ENCODE results near the gene RANBP3. TPM values are rescaled to one million over a fixed set of nuclear protein-coding genes. Genes with fewer than 3 reads are reported as not detected.
"Not testable (repeated sequence)": the region's sequence is repeated elsewhere in the genome, so short reads cannot be mapped to it uniquely, and the experiment has no call there.

RANBP3 gene
- total and polyA plus RNA-seq, 2 of the 8 experiments (the other 6 are each of a cell fraction or from before 2014, with no cell fraction given), result 95.4 to 122 TPM

GRCh38 chr19:5874496-5874895 lies 103.4 kb downstream of the RANBP3 start:
- H4K5ac ChIP-seq (ENCODE audit: insufficient read length, low read depth, low read length); H2BK20ac ChIP-seq (ENCODE audit: low read length); H3K79me2 ChIP-seq (ENCODE audit: control insufficient read depth in 1 of 2, insufficient read depth in 2 of 2, low read length in 2 of 2); H2BK15ac ChIP-seq (ENCODE audit: low read length); H3K36me3 ChIP-seq (ENCODE audit: control insufficient read depth in 2 of 4, insufficient read depth in 4 of 4, low read length in 3 of 4); H3K9ac ChIP-seq (replicated peaks in 1 of 4; ENCODE audit: extremely low read depth in 1 of 4, low read depth in 3 of 4, low read length in 3 of 4); H3K14ac ChIP-seq (ENCODE audit: insufficient read length); H3K4me3 ChIP-seq (ENCODE audit: extremely low read depth in 1 of 4, insufficient read depth in 2 of 4, low read depth in 3 of 4, low read length in 4 of 4); H2AK5ac ChIP-seq (ENCODE audit: low read depth, low read length); H2AFZ ChIP-seq (ENCODE audit: low read length); H3K56ac ChIP-seq (replicated peaks; ENCODE audit: insufficient read length, low read depth, low read length); H4K91ac ChIP-seq (replicated peaks; ENCODE audit: insufficient read length, low read length); H3K4me2 ChIP-seq (ENCODE audit: insufficient read depth in 1 of 2, low read depth in 2 of 2, low read length in 2 of 2); H3K27me3 ChIP-seq (replicated peaks in 1 of 4; ENCODE audit: control insufficient read depth in 3 of 4, extremely low read depth in 1 of 4, insufficient read depth in 3 of 4, low read length in 3 of 4); FAIRE-seq; H2BK5ac ChIP-seq (ENCODE audit: low read depth, low read length); H3K4ac ChIP-seq (replicated peaks; ENCODE audit: insufficient read length, low read depth, low read length); DNase-seq (ENCODE audit: low read depth in 1 of 2, low spot score in 2 of 2); H3K23me2 ChIP-seq (ENCODE audit: low read depth, low read length); POLR2A ChIA-PET (ENCODE audit: partially characterized antibody); H3K9me3 ChIP-seq (ENCODE audit: insufficient read depth in 2 of 2, low read depth in 1 of 2, low read length in 1 of 2); H3K27ac ChIP-seq (ENCODE audit: low read depth, low read length); H3K18ac ChIP-seq (ENCODE audit: extremely low read depth, low read length); H3K23ac ChIP-seq (ENCODE audit: insufficient read length); H4K8ac ChIP-seq (ENCODE audit: extremely low read depth, insufficient read depth, low read length); H2BK12ac ChIP-seq (ENCODE audit: low read depth, low read length); H3K4me1 ChIP-seq (replicated peaks in 1 of 4; ENCODE audit: control insufficient read depth in 3 of 4, insufficient read depth in 4 of 4, low read length in 3 of 4); H3K79me1 ChIP-seq (ENCODE audit: low read depth, low read length); H4K20me1 ChIP-seq (replicated peaks in 1 of 2; ENCODE audit: control insufficient read depth in 1 of 2, insufficient read depth in 2 of 2, low read length in 2 of 2): not testable (repeated sequence)
- WGBS, 2 experiments (ENCODE audit: extremely low coverage in 1 of 2, insufficient coverage in 1 of 2, insufficient read length in 1 of 2, insufficient replicate concordance in 2 of 2, low coverage in 1 of 2, low lambda C conversion rate in 2 of 2, missing lambda C conversion rate in 1 of 2), result 82% methylated on average over 7 of the region's 7 CpGs; no CpG with 5 or more reads in 1 of the 2 experiments
- CTCF ChIA-PET (ENCODE audit: partially characterized antibody), result interaction anchor here (0.5 to 0.6 kb wide), 2 partner anchors 17 to 117 kb away, joined by 3 read pairs; no protein-coding TSS in a partner anchor
- H2BK120ac ChIP-seq (replicated peaks; ENCODE audit: low read depth, low read length), result peak overlapping the region; percentile 14

All from H1 (cell line).